H1 (cell line): ENCODE data around the gene CD58. TPM values are rescaled to one million over a fixed set of nuclear protein-coding genes. Genes with fewer than 3 reads are reported as not detected.

ENCODE experiments used
- CTCF ChIA-PET: fragments of 300-600 bp; sonication (Branson Sonifier 250); formaldehyde crosslinking; loops from one replicate; lab custom pipeline; 2021; ENCODE audit not compliant: partially characterized antibody; lab: Charles Lee
- POLR2A ChIA-PET: fragments of 300-600 bp; sonication (Branson Sonifier 250); formaldehyde crosslinking; loops from one replicate; lab custom pipeline; 2021; ENCODE audit warnings: inconsistent platforms; ENCODE audit not compliant: partially characterized antibody; lab: Charles Lee
- DNase-seq, 2 experiments: peaks; one replicate each; pipeline versions ENCODE4 v3.0.0 to v3.0.0-alpha.2; 2010 to 2022; ENCODE audit warnings: low spot score in 2 of 2, low read depth in 1 of 2, mixed read lengths in 1 of 2
- FAIRE-seq: peaks from 2 replicates; lab custom pipeline; 2011; peaks lifted over from hg19 to GRCh38; lab: Jason Lieb, UNC
- H2AFZ ChIP-seq: 2 replicates; pipeline ENCODE4 v1.8.1; 2012; ENCODE audit warnings: low read length, inconsistent platforms
- H2AK5ac ChIP-seq: 2 replicates; pipeline ENCODE4 v1.6.1; 2013; ENCODE audit warnings: low read depth, low read length
- H2BK120ac ChIP-seq: replicated peaks from 2 replicates; pipeline ENCODE3; 2013; ENCODE audit warnings: low read depth, low read length, inconsistent platforms
- H2BK12ac ChIP-seq: 2 replicates; pipeline ENCODE4 v1.6.1; 2013; ENCODE audit warnings: low read depth, low read length
- H2BK15ac ChIP-seq: 2 replicates; pipeline ENCODE4 v1.6.1; 2013; ENCODE audit warnings: low read length
- H2BK20ac ChIP-seq: 2 replicates; pipeline ENCODE4 v1.6.1; 2013; ENCODE audit warnings: low read length
- H2BK5ac ChIP-seq: 2 replicates; pipeline ENCODE4 v1.6.1; 2013; ENCODE audit warnings: low read depth, low read length
- H3K14ac ChIP-seq: 2 replicates; pipeline ENCODE4 v1.6.1; 2013; ENCODE audit warnings: inconsistent platforms; ENCODE audit not compliant: insufficient read length
- H3K18ac ChIP-seq: 2 replicates; pipeline ENCODE4 v1.6.1; 2013; ENCODE audit warnings: low read length; ENCODE audit errors: extremely low read depth
- H3K23ac ChIP-seq: 2 replicates; pipeline ENCODE4 v1.6.1; 2013; ENCODE audit warnings: inconsistent platforms; ENCODE audit not compliant: insufficient read length
- H3K23me2 ChIP-seq: 2 replicates; pipeline ENCODE4 v1.6.1; 2013; ENCODE audit warnings: low read depth, low read length
- H3K27ac ChIP-seq: 2 replicates; pipeline ENCODE4 v1.6.1; 2011; ENCODE audit warnings: low read depth, low read length, inconsistent platforms
- H3K27me3 ChIP-seq, 4 experiments: replicated peaks in 1 of 4; 1 replicate in 1 of 4; 2 replicates in 3 of 4; pipeline versions ENCODE4 v1.6.1 to v1.8.1; 2011 to 2013; ENCODE audit warnings: low read length in 3 of 4, mild to moderate bottlenecking in 3 of 4, inconsistent platforms in 2 of 4, mixed read lengths in 2 of 4, moderate library complexity in 1 of 4; ENCODE audit not compliant: control insufficient read depth in 3 of 4, insufficient read depth in 3 of 4; ENCODE audit errors: extremely low read depth in 1 of 4
- H3K36me3 ChIP-seq, 4 experiments: 2 replicates each; pipeline versions ENCODE4 v1.6.1 to v1.8.1; 2011 to 2013; ENCODE audit warnings: mild to moderate bottlenecking in 4 of 4, low read length in 3 of 4, moderate library complexity in 2 of 4, control low read depth in 1 of 4, inconsistent platforms in 1 of 4; ENCODE audit not compliant: insufficient read depth in 4 of 4, control insufficient read depth in 2 of 4
- H3K4ac ChIP-seq: replicated peaks from 2 replicates; pipeline ENCODE3; 2013; ENCODE audit warnings: low read length, low read depth, mixed read lengths, inconsistent platforms; ENCODE audit not compliant: insufficient read length
- H3K4me1 ChIP-seq, 4 experiments: replicated peaks in 1 of 4; 1 replicate in 1 of 4; 2 replicates in 3 of 4; pipeline versions ENCODE4 v1.6.1 to v1.8.1; 2011 to 2013; ENCODE audit warnings: low read length in 3 of 4, inconsistent platforms in 2 of 4, mixed read lengths in 1 of 4; ENCODE audit not compliant: insufficient read depth in 4 of 4, control insufficient read depth in 3 of 4
- H3K4me2 ChIP-seq, 2 experiments: 2 replicates each; pipeline versions ENCODE4 v1.6.1 to v1.8.1; 2011 to 2013; ENCODE audit warnings: low read depth in 2 of 2, low read length in 2 of 2, control low read depth in 1 of 2, inconsistent platforms in 1 of 2, mild to moderate bottlenecking in 1 of 2; ENCODE audit not compliant: insufficient read depth in 1 of 2
- H3K4me3 ChIP-seq, 4 experiments: fragments of 200-600, 300-600 bp in 1 of 4; sonication (generic), shearing (Covaris generic), sonication (Bioruptor Twin) in 1 of 4; 2 replicates each; pipeline versions ENCODE4 v1.5.1 to v1.8.1; 2011 to 2016; ENCODE audit warnings: low read length in 4 of 4, low read depth in 3 of 4, control low read depth in 2 of 4, inconsistent platforms in 2 of 4, mild to moderate bottlenecking in 2 of 4, mixed read lengths in 1 of 4, moderate library complexity in 1 of 4; ENCODE audit not compliant: insufficient read depth in 2 of 4; ENCODE audit errors: extremely low read depth in 1 of 4
- H3K56ac ChIP-seq: replicated peaks from 2 replicates; pipeline ENCODE3; 2013; ENCODE audit warnings: low read depth, mild to moderate bottlenecking, mixed read lengths, low read length, inconsistent platforms; ENCODE audit not compliant: insufficient read length
- H3K79me1 ChIP-seq: 2 replicates; pipeline ENCODE4 v1.6.1; 2013; ENCODE audit warnings: low read depth, low read length, control low read depth
- H3K79me2 ChIP-seq, 2 experiments: 2 replicates each; pipeline versions ENCODE4 v1.6.1 to v1.8.1; 2012 to 2013; ENCODE audit warnings: low read length in 2 of 2, mild to moderate bottlenecking in 2 of 2, inconsistent platforms in 1 of 2; ENCODE audit not compliant: insufficient read depth in 2 of 2, control insufficient read depth in 1 of 2
- H3K9ac ChIP-seq, 4 experiments: replicated peaks in 1 of 4; 1 replicate in 1 of 4; 2 replicates in 3 of 4; pipeline versions ENCODE4 v1.6.1 to v1.8.1; 2011 to 2013; ENCODE audit warnings: low read depth in 3 of 4, low read length in 3 of 4, control low read depth in 2 of 4, mild to moderate bottlenecking in 2 of 4, moderate library complexity in 2 of 4, inconsistent platforms in 1 of 4; ENCODE audit errors: extremely low read depth in 1 of 4
- H3K9me3 ChIP-seq, 2 experiments: 2 replicates each; pipeline versions ENCODE4 v1.6.1 to v1.8.1; 2012 to 2013; ENCODE audit warnings: mild to moderate bottlenecking in 2 of 2, moderate library complexity in 2 of 2, control low read depth in 1 of 2, inconsistent platforms in 1 of 2, low read depth in 1 of 2, low read length in 1 of 2, mixed read lengths in 1 of 2; ENCODE audit not compliant: insufficient read depth in 2 of 2
- H4K20me1 ChIP-seq, 2 experiments: replicated peaks in 1 of 2; 2 replicates each; pipeline versions ENCODE3 to v1.8.1; 2011 to 2013; ENCODE audit warnings: inconsistent platforms in 2 of 2, low read length in 2 of 2, mild to moderate bottlenecking in 1 of 2; ENCODE audit not compliant: insufficient read depth in 2 of 2, control insufficient read depth in 1 of 2
- H4K5ac ChIP-seq: 2 replicates; pipeline ENCODE4 v1.6.1; 2013; ENCODE audit warnings: low read length, low read depth, mixed read lengths, inconsistent platforms; ENCODE audit not compliant: insufficient read length
- H4K8ac ChIP-seq: 2 replicates; pipeline ENCODE4 v1.8.0; 2013; ENCODE audit warnings: mild to moderate bottlenecking, moderate library complexity, low read length, inconsistent platforms; ENCODE audit not compliant: insufficient read depth; ENCODE audit errors: extremely low read depth
- H4K91ac ChIP-seq: replicated peaks from 2 replicates; pipeline ENCODE3; 2013; ENCODE audit warnings: low read length, mixed read lengths, inconsistent platforms; ENCODE audit not compliant: insufficient read length
- CEBPB ChIP-seq: IDR thresholded peaks from 2 replicates; pipeline ENCODE4 v1.6.1; 2012; ENCODE audit warnings: low read depth, low read length
- FOSL1 ChIP-seq: IDR thresholded peaks from 2 replicates; pipeline ENCODE4 v1.6.1; 2011; ENCODE audit warnings: mild to moderate bottlenecking, low read depth, low read length, moderate library complexity; ENCODE audit not compliant: insufficient read depth
- GTF2F1 ChIP-seq: IDR thresholded peaks from 2 replicates; pipeline ENCODE4 v1.6.1; 2012; ENCODE audit warnings: low read depth, low read length, improper control_type of control experiment, borderline replicate concordance
- HDAC6 ChIP-seq: IDR thresholded peaks from one replicate; pipeline ENCODE4 v1.7.1; 2012; ENCODE audit warnings: low read depth, mild to moderate bottlenecking, inconsistent platforms, low read length, moderate library complexity
- JUND ChIP-seq: IDR thresholded peaks from 2 replicates; pipeline ENCODE4 v1.6.1; 2011; ENCODE audit warnings: mild to moderate bottlenecking, improper control_type of control experiment, low read length
- NRF1 ChIP-seq: IDR thresholded peaks from 2 replicates; pipeline ENCODE4 v1.6.1; 2011; ENCODE audit warnings: mild to moderate bottlenecking, low read depth, low read length, improper control_type of control experiment
- SIX5 ChIP-seq: IDR thresholded peaks from 2 replicates; pipeline ENCODE4 v1.6.1; 2011; ENCODE audit warnings: mild to moderate bottlenecking, low read depth, low read length
- TBP ChIP-seq: IDR thresholded peaks from 2 replicates; pipeline ENCODE4 v1.6.1; 2011; ENCODE audit warnings: low read depth, low read length, improper control_type of control experiment
- WGBS, 2 experiments: shearing (Covaris generic) in 1 of 2; methylation state at CpG; one replicate each; pipeline versions ENCODE4 v1.1.6 to v1.1.7; 2013 to 2015; ENCODE audit warnings: low lambda C conversion rate in 2 of 2, mixed read lengths in 2 of 2, inconsistent platforms in 1 of 2, low coverage in 1 of 2, missing lambda C conversion rate in 1 of 2; ENCODE audit not compliant: insufficient replicate concordance in 2 of 2, insufficient coverage in 1 of 2, insufficient read length in 1 of 2; ENCODE audit errors: extremely low coverage in 1 of 2, missing lambda C conversion rate in 1 of 2; 5-methylcytosine and 5-hydroxymethylcytosine counted together
- polyA plus RNA-seq, 7 experiments: library from polyadenylated mRNA; depleted of rRNA in 3 of 7; stranded (reverse) in 5 of 7; unstranded in 2 of 7; fragments of >200 nt in 5 of 7; fragments of 200-250 nt in 2 of 7; gene quantifications; 1 replicate in 5 of 7; 2 replicates in 1 of 7; 4 replicates in 1 of 7; pipeline versions ENCODE4 v1.2.1 to v1.2.3, GENCODE V29; 2011 to 2013; ENCODE audit warnings: missing spikeins in 2 of 7, mixed read lengths in 2 of 7
- total RNA-seq: library from RNA; stranded (reverse); fragmentation: NEBNext Ultra II Directional; extraction: Animal tissue kit (Norgen Biotek cat#: 25700); gene quantifications from 2 replicates; pipeline ENCODE4 v1.2.1, GENCODE V29; 2021
- TF ChIP-seq, protein P1 (sequence below): IDR thresholded peaks from 2 replicates; pipeline ENCODE4 v1.6.1; 2011; ENCODE audit warnings: low read length, improper control_type of control experiment
- TF ChIP-seq, protein P2 (sequence below): IDR thresholded peaks from 2 replicates; pipeline ENCODE4 v1.6.1; 2012; ENCODE audit warnings: inconsistent platforms

Gene CD58
- total and polyA plus RNA-seq, 2 of the 8 experiments (the other 6 are each of a cell fraction or from before 2014, with no cell fraction given), result 5.3 to 5.5 TPM

DNA sequence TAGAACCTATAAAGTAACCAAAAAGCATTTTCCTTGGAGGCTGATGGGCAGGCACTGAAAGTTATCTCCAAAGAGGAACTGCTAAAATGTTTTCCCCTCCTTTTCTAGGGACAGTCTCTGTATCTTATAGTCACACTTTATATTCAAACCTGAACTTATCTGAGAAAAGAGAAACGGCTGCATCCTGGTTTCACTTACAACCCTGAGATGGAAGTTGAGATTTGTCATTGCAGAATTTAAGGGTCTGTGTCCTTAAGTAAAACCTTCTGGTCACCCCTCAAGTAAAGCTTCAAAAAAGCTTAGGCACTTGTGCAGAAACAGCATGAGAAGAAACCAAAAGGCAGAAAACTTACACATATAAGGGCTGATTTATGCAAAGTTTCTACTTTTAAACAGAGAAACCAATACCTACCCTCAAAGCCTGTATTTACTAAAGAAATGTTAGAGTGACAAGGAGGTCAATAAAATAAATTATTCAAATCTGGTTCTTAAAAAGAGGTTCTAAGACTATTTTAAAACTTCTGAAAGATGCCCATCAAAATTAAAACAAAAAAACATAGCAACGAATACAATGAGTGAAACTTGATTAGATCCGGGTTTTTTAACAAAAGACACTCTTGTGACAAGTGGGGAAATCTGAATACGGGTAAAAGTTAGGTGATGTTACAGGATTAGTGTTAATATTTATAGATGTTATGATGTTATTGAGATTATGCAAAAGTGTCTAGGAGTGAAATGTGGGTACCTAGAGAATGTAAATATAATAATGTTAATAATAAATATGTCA lies 9.9 kb downstream of the CD58 start:
- H4K5ac ChIP-seq, result no peak overlapping the region
- H3K56ac ChIP-seq, result no peak overlapping the region
- 91 to 100% methylated on average over 1 to 4 of the region's 4 CpGs for WGBS, 2 experiments
- no peak overlapping the region for H2BK120ac ChIP-seq
- no peaks in the 10 kb centered on the region for H3K27me3 ChIP-seq
- no peak overlapping the region for H3K14ac ChIP-seq
- CTCF ChIA-PET, result interaction anchor here (0.6 kb wide), 1 partner anchor 12 kb away, joined by 3 read pairs; no protein-coding TSS in a partner anchor
- no peak overlapping the region for H2BK12ac ChIP-seq
- DNase-seq (no peak), FAIRE-seq (no peak)
- H2AFZ ChIP-seq, result no peak overlapping the region
- no peak overlapping the region for H2BK20ac ChIP-seq
- no peak overlapping the region for H3K4me3 ChIP-seq
- no peaks in the 10 kb centered on the region for H3K23me2 ChIP-seq
- 0 out of 4 replicates have a peak, but pooled peaks cover 0 to 4% of the 10 kb centered on the region in 2 experiments for H3K9me3 ChIP-seq
- H3K18ac ChIP-seq, result no peak overlapping the region
- H3K79me2 ChIP-seq, result no peaks in the 10 kb centered on the region
- H3K36me3 ChIP-seq, result no peaks in the 10 kb centered on the region
- H3K79me1 ChIP-seq, result no peaks in the 10 kb centered on the region; the same call in 1 of the 2 replicates
- no peak overlapping the region for H3K9ac ChIP-seq
- no peak overlapping the region for H3K4me2 ChIP-seq
- no peaks in the 10 kb centered on the region for H3K4me1 ChIP-seq
- no peak overlapping the region for H3K27ac ChIP-seq
- no peaks in the 10 kb centered on the region for H4K20me1 ChIP-seq
- H3K4ac ChIP-seq, result no peak overlapping the region
- H4K8ac ChIP-seq, result no peak overlapping the region
- no peak overlapping the region for H2BK15ac ChIP-seq
- no peak overlapping the region for H2BK5ac ChIP-seq
- no peak overlapping the region for H2AK5ac ChIP-seq
- POLR2A ChIA-PET, result no interaction called here
- H3K23ac ChIP-seq, result no peak overlapping the region
- H4K91ac ChIP-seq, result no peak overlapping the region
- TF ChIP-seq FOSL1 (no peak), NRF1 (no peak), HDAC6 (no peak), GTF2F1 (no peak), CEBPB (no peak), JUND (no peak), TBP (no peak), SIX5 (no peak)
- TF ChIP-seq, protein P1, sequence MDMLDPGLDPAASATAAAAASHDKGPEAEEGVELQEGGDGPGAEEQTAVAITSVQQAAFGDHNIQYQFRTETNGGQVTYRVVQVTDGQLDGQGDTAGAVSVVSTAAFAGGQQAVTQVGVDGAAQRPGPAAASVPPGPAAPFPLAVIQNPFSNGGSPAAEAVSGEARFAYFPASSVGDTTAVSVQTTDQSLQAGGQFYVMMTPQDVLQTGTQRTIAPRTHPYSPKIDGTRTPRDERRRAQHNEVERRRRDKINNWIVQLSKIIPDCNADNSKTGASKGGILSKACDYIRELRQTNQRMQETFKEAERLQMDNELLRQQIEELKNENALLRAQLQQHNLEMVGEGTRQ, result no peak
- TF ChIP-seq, protein P2, sequence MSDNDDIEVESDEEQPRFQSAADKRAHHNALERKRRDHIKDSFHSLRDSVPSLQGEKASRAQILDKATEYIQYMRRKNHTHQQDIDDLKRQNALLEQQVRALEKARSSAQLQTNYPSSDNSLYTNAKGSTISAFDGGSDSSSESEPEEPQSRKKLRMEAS, result no peak
